GM12878 (cell line): ENCODE measurements around the gene NLGN2. TPM values are rescaled to one million over a fixed set of nuclear protein-coding genes. Genes with fewer than 3 reads are reported as not detected.

Experiments
- ATAC-seq: fragments of 200-7000 bp; cut with Tn5 transposase; 3 replicates; pipeline ENCODE4 v1.9.1; 2020; ENCODE audit warnings: mild to moderate bottlenecking, moderate library complexity
- BruUV-seq: library from RNA; stranded (reverse); fragments of 400-500 nt; replicated peaks from 2 replicates; lab custom pipeline; 2021; lab: Mats Ljungman, UMichigan
- CTCF ChIA-PET: fragments of 300-600 bp; sonication (Branson Sonifier 250); formaldehyde crosslinking; extraction: SDS; loops from one replicate; lab custom pipeline; 2021; ENCODE audit warnings: inconsistent platforms; lab: Yijun Ruan, JAX
- POLR2A ChIA-PET: fragments of 350-600 bp; formaldehyde crosslinking; extraction: SDS; loops from one replicate; lab custom pipeline; 2021; ENCODE audit warnings: inconsistent platforms; lab: Charles Lee
- RAD21 ChIA-PET: fragments of 300-600 bp; sonication (Branson Sonifier 250); formaldehyde crosslinking; loops from one replicate; lab custom pipeline; 2023; ENCODE audit warnings: antibody characterized with exemption; ENCODE audit not compliant: unreplicated experiment; lab: Charles Lee
- SMC1A ChIA-PET: fragments of 300-600 bp; sonication (Branson Sonifier 250); formaldehyde crosslinking; loops from one replicate; lab custom pipeline; 2023; ENCODE audit not compliant: unreplicated experiment, uncharacterized antibody; lab: Charles Lee
- DNase-seq: peaks from one replicate; pipeline ENCODE4 v3.0.0-alpha.2; 2011; ENCODE audit warnings: low read depth, low spot score
- FAIRE-seq: peaks from 3 replicates; lab custom pipeline; 2011; peaks lifted over from hg19 to GRCh38; lab: Jason Lieb, UNC
- H2AFZ ChIP-seq: 2 replicates; pipeline ENCODE4 v1.6.0; 2011; ENCODE audit warnings: low read depth, low read length, control low read depth; ENCODE audit not compliant: control insufficient read depth
- H3K27ac ChIP-seq: 2 replicates; pipeline ENCODE4 v1.5.1; 2011; ENCODE audit warnings: control low read depth; ENCODE audit not compliant: control insufficient read depth, insufficient read depth
- H3K27me3 ChIP-seq, 2 experiments: replicated peaks in 1 of 2; 2 replicates each; pipeline versions ENCODE4 v1.6.0 to v1.6.1; 2011; ENCODE audit warnings: low read length in 1 of 2; ENCODE audit not compliant: control insufficient read depth in 2 of 2, insufficient read depth in 2 of 2
- H3K36me3 ChIP-seq, 2 experiments: 2 replicates each; pipeline ENCODE4 v1.5.1; 2011; ENCODE audit warnings: low read length in 1 of 2; ENCODE audit not compliant: control insufficient read depth in 2 of 2, insufficient read depth in 2 of 2
- H3K4me1 ChIP-seq: 2 replicates; pipeline ENCODE4 v1.6.1; 2011; ENCODE audit warnings: mild to moderate bottlenecking, low read length, moderate library complexity, mixed read lengths; ENCODE audit not compliant: control insufficient read depth, insufficient read depth
- H3K4me2 ChIP-seq: 2 replicates; pipeline ENCODE4 v1.6.0; 2011; ENCODE audit warnings: control low read depth; ENCODE audit not compliant: control insufficient read depth, insufficient read depth
- H3K4me3 ChIP-seq: fragments of 200-600 bp; sonication (generic); 2 replicates; pipeline ENCODE4 v1.5.1; 2016
- H3K79me2 ChIP-seq: 2 replicates; pipeline ENCODE4 v1.6.0; 2011; ENCODE audit warnings: low read length; ENCODE audit not compliant: control insufficient read depth, insufficient read depth
- H3K9ac ChIP-seq: 2 replicates; pipeline ENCODE4 v1.8.0; 2011; ENCODE audit warnings: low read length, control low read depth, mixed read lengths; ENCODE audit not compliant: control insufficient read depth, insufficient read depth
- H3K9me3 ChIP-seq: replicated peaks from 3 replicates; pipeline ENCODE4 v1.5.1; 2011; ENCODE audit warnings: mild to moderate bottlenecking, low read length; ENCODE audit not compliant: control insufficient read depth, insufficient read depth
- H4K20me1 ChIP-seq: 2 replicates; pipeline ENCODE4 v1.6.0; 2011; ENCODE audit not compliant: control insufficient read depth, insufficient read depth
- BCL11A ChIP-seq: IDR thresholded peaks from 2 replicates; pipeline ENCODE4 v1.6.1; 2011; ENCODE audit warnings: low read depth, low read length
- BHLHE40 ChIP-seq, 2 experiments: fragments of 450-650 bp in 1 of 2; IDR thresholded peaks; 2 replicates each; pipeline ENCODE4 v1.6.1; 2011 to 2017; ENCODE audit warnings: low read depth in 2 of 2, borderline replicate concordance in 1 of 2, improper control_type of control experiment in 1 of 2, low read length in 1 of 2, mild to moderate bottlenecking in 1 of 2
- EZH2 ChIP-seq: IDR thresholded peaks from 2 replicates; pipeline ENCODE4 v1.6.1; 2012; ENCODE audit warnings: low read depth, mild to moderate bottlenecking, control low read depth, inconsistent platforms, low read length, borderline replicate concordance; ENCODE audit not compliant: control insufficient read depth
- FOXK2 ChIP-seq: fragments of 450-650 bp; IDR thresholded peaks from 2 replicates; pipeline ENCODE4 v1.6.1; 2017; ENCODE audit warnings: mild to moderate bottlenecking, moderate library complexity
- HDAC6 ChIP-seq: fragments of 200-600 bp; sonication (generic); IDR thresholded peaks from one replicate; pipeline ENCODE4 v1.8.0; 2017; ENCODE audit warnings: antibody characterized with exemption; ENCODE audit not compliant: unreplicated experiment
- MXI1 ChIP-seq: fragments of 150-350 bp; IDR thresholded peaks from 2 replicates; pipeline ENCODE4 v1.6.1; 2011; ENCODE audit warnings: low read depth, mild to moderate bottlenecking, inconsistent platforms, low read length, improper control_type of control experiment
- MYB ChIP-seq: fragments of 150-350 bp; IDR thresholded peaks from 2 replicates; pipeline ENCODE4 v1.6.1; 2014; ENCODE audit warnings: mild to moderate bottlenecking, low read depth, low read length, borderline replicate concordance
- SMAD5 ChIP-seq: IDR thresholded peaks from 2 replicates; pipeline ENCODE4 v1.6.1; 2016; ENCODE audit warnings: antibody characterized with exemption, low read depth
- ZBED1 ChIP-seq: IDR thresholded peaks from 2 replicates; pipeline ENCODE4 v1.6.1; 2016; ENCODE audit warnings: borderline replicate concordance
- ZBTB33 ChIP-seq: fragments of 450-650 bp; IDR thresholded peaks from 2 replicates; pipeline ENCODE4 v1.6.1; 2017; ENCODE audit warnings: mild to moderate bottlenecking
- ZBTB40 ChIP-seq: fragments of 450-650 bp; IDR thresholded peaks from 2 replicates; pipeline ENCODE4 v1.6.1; 2016; ENCODE audit warnings: mild to moderate bottlenecking, moderate library complexity, borderline replicate concordance
- WGBS: methylation state at CpG from one replicate; pipeline ENCODE4 v1.1.6; 2016; ENCODE audit warnings: low lambda C conversion rate; ENCODE audit not compliant: insufficient replicate concordance, insufficient coverage; ENCODE audit errors: missing lambda C conversion rate; 5-methylcytosine and 5-hydroxymethylcytosine counted together
- in situ Hi-C: fragments of 300-500 bp; cut with MboI; formaldehyde crosslinking; loops from 9 replicates; pipeline ENCODE4 v1.14.3; 2018; ENCODE audit warnings: mixed read lengths
- intact Hi-C: fragments of 100-400 bp; cut with micrococcal nuclease; formaldehyde crosslinking; loops from one replicate; pipeline ENCODE4 v1.14.2; 2022; ENCODE audit not compliant: unreplicated experiment
- polyA plus RNA-seq, 11 experiments: library from polyadenylated mRNA; depleted of rRNA in 4 of 11; unstranded in 6 of 11; stranded (reverse) in 5 of 11; fragments of >200 nt; fragmentation: Nextera tagmentation in 4 of 11; fragmentation: Illumina TruSeq in 1 of 11; extraction: Ambion mirVana in 4 of 11; extraction: Trizol in 1 of 11; gene quantifications; 1 replicate in 1 of 11; 2 replicates in 10 of 11; pipeline versions ENCODE4 v1.2.1 to v1.2.3, GENCODE V29; 2011 to 2016; ENCODE audit warnings: inconsistent platforms in 2 of 11, missing spikeins in 2 of 11, low read depth in 1 of 11
- total RNA-seq, 4 experiments: library from RNA; depleted of rRNA in 3 of 4; stranded (reverse); fragments of >200 nt in 3 of 4; fragmentation: Illumina TruSeq in 1 of 4; extraction: Trizol in 1 of 4; gene quantifications; 2 replicates each; pipeline versions ENCODE4 v1.2.1 to v1.2.3, GENCODE V29; 2013 to 2021
- TF ChIP-seq, protein P1 (sequence below): fragments of 450-650 bp; formaldehyde crosslinking; IDR thresholded peaks from 2 replicates; pipeline ENCODE4 v1.4.0; 2020; ENCODE audit warnings: mild to moderate bottlenecking, moderate library complexity

The NLGN2 gene
- total and polyA plus RNA-seq, 10 of the 15 experiments (the other 5 are each of a cell fraction or from before 2014, with no cell fraction given) = 0.02 to 0.87 (median 0.11) TPM; not detected in 2

- TF ChIP-seq EZH2 = no peak
These were observed 1.3 kb upstream of the NLGN2 start (continued) for GRCh38 chr17:7406235-7406825.

DNA sequence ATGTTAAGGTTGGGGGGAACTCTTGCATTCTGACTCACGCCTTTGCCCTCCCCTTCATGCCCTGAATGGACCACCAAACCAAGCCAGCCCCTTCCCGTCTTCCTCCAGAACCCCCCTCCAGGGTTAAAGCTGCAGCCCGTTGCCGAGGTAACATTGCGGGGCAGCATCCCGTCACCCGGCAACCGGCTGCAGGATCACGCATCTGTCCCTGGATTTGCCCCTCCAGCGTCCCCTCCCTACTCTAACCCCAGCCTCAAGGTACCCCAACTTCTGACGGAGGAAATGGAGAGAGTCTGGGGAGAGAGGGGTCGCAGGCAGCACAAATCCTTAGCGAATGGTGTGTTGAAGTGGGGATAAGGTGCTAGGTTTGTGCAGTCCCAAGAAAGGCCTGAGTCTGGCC is 563 bp upstream of the NLGN2 start:
- H3K27me3 ChIP-seq = peaks cover 0 to 6% of the 10 kb centered on the region in 2 experiments; a peak in 2 of 4 replicates
- intact Hi-C loops = no loop called here
- ChIA-PET POLR2A (no interaction called here), RAD21 (no interaction called here), CTCF (no interaction called here), SMC1A (no interaction called here)
- no peak overlapping the region for H3K4me2 ChIP-seq
- ATAC-seq (no peak), DNase-seq (no peak), FAIRE-seq (no peak)
- H4K20me1 ChIP-seq = no peaks in the 10 kb centered on the region
- BruUV-seq = no TSS peak
- peaks cover 2% of the 10 kb centered on the region for H3K79me2 ChIP-seq
- no peak overlapping the region for H2AFZ ChIP-seq
- WGBS = 63% methylated on average over 13 of the region's 13 CpGs
- H3K36me3 ChIP-seq = no peaks in the 10 kb centered on the region
- H3K4me1 ChIP-seq = peaks cover 3% of the 10 kb centered on the region; the same call in 1 of the 2 replicates
- H3K27ac ChIP-seq = no peak overlapping the region
- H3K9me3 ChIP-seq = no peaks in the 10 kb centered on the region
- in situ Hi-C loops = no loop called here
- H3K9ac ChIP-seq = no peak overlapping the region
- no peak overlapping the region for H3K4me3 ChIP-seq
- TF ChIP-seq, protein P1, sequence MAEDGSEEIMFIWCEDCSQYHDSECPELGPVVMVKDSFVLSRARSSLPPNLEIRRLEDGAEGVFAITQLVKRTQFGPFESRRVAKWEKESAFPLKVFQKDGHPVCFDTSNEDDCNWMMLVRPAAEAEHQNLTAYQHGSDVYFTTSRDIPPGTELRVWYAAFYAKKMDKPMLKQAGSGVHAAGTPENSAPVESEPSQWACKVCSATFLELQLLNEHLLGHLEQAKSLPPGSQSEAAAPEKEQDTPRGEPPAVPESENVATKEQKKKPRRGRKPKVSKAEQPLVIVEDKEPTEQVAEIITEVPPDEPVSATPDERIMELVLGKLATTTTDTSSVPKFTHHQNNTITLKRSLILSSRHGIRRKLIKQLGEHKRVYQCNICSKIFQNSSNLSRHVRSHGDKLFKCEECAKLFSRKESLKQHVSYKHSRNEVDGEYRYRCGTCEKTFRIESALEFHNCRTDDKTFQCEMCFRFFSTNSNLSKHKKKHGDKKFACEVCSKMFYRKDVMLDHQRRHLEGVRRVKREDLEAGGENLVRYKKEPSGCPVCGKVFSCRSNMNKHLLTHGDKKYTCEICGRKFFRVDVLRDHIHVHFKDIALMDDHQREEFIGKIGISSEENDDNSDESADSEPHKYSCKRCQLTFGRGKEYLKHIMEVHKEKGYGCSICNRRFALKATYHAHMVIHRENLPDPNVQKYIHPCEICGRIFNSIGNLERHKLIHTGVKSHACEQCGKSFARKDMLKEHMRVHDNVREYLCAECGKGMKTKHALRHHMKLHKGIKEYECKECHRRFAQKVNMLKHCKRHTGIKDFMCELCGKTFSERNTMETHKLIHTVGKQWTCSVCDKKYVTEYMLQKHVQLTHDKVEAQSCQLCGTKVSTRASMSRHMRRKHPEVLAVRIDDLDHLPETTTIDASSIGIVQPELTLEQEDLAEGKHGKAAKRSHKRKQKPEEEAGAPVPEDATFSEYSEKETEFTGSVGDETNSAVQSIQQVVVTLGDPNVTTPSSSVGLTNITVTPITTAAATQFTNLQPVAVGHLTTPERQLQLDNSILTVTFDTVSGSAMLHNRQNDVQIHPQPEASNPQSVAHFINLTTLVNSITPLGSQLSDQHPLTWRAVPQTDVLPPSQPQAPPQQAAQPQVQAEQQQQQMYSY = no peak
- TF ChIP-seq ZBTB33 (no peak), EZH2 (no peak), ZBTB40 (no peak), HDAC6 (no peak), BCL11A (no peak), FOXK2 (no peak), SMAD5 (no peak), ZBED1 (no peak), MXI1 (no peak), BHLHE40 (IDR thresholded peaks at IDR 0.05; ENCODE audit: borderline replicate concordance in 1 of 2, low read depth in 2 of 2, low read length in 1 of 2) (no peak), MYB (no peak)
